Stimulated activated CD8-positive, alpha-beta memory T cell treated with anti-CD3 and anti-CD28 coated beads, Interleukin-2, amount 100 ng/mL, for 1 hour (primary cell): ENCODE measurements around the gene SS18L1.

Source experiments
- DNase-seq, 2 donors: peaks; one replicate each; pipeline ENCODE4 v3.0.0-alpha.2; 2020; ENCODE audit warnings: low read depth in 2 of 2

Gene SS18L1

DNA sequence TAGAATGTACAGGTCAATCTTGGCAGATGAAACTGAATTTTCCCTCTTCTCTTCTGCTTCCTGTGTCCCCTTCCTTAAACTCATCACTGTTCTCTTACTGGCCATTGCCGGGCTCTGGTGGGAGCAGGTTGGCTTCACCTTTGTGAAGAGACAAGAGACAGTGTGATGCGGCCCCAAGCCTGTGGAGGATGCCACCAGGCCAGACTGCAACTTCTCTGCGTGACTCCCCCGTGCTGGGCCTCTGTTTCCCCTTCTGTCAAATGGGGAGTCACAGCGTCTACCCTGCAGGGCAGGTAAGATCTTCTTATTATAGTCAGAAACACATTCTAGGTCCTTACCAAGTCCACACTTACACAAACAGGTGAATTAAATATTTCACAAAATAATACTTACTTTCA, 23.2 kb upstream of the SS18L1 start:
- DNase-seq = no peak

DNA sequence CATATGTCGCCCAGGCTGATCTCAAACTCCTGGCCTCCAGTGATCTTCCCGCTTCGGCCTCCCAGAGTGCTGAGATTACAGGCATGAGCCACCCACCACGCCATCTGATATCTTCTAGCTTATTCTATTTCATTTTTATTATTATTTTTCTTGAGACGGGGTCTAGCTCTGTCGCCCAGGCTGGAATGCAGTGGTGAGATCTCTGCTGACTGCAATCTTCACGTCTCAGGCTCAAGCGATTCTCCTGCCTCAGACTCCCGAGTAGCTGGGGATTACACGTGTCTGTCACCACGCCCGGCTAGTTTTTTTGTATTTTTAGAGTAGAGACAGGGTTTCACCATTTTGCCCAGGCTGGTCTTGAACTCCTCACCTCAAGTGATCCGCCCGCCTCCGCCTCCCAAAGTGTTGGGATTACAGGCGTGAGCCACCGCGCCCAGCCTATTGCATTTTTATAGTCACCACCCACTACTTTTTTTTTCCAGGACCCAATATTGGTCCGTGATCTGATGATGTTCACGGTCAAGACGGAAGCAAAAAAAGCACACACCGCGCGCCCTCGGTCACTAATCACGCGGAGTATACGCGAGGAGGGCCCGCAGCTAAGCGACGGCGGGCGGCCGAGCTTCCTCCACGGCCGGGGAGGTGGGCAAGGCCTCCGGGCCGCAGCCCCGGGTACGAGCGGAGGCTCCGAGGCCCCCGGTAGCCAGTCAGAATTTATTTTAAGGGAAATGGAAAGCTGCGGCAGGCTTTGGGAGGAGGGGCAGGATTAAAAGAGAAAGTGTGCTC, 22.4 kb upstream of the SS18L1 start:
- DNase-seq = no peak

DNA sequence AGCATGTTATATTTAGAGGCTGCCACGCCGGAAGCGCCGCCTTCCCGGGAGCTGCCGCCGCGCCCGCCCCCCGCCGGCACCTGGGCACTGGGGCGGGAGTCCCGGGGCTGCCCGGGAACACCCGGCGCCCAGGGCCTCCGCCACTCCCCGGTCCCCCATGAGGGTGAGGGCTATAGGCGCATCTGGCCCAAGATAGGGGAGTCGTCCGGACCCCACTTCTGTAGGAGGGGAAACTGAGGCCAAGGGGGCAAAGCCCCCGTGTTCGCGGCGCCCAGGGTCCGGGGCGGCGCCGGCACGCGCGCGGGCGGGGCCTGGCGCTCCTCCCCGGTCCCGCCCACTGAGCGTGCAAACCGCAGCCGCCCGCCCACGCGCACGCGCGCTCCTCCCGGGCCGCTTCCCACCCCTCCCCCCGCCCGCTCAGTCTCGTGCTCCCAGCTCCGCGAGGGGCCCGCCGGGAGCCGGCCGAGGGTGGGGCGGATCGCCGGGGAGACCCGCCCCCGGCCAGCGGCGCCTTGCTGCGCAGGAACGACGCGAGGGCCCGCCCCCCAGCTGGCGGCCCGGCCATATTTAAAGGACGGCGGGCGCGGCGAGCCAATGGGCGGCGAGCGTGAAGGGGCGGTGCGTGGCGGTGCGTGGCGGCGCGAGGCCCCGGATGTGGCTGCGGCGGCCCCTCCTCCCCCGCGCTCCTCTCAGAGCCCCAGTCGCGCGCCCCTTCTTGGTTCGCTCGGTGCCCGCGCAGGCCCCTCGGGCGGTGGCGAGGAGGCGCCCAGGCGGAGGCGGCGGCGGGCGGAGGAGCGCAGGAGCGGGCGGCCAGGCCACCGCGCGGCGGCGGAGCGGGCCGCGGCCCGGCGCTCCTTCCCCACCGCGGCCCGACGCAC, 21.6 kb upstream of the SS18L1 start, which contains the start of gene LSM14B:
LSM14B (plus strand) TSS at position 700 of the 878 bp plus-strand sequence. CDS start 192 bp downstream, outside the sequence.
- DNase-seq = peak; percentile 94 to 95

DNA sequence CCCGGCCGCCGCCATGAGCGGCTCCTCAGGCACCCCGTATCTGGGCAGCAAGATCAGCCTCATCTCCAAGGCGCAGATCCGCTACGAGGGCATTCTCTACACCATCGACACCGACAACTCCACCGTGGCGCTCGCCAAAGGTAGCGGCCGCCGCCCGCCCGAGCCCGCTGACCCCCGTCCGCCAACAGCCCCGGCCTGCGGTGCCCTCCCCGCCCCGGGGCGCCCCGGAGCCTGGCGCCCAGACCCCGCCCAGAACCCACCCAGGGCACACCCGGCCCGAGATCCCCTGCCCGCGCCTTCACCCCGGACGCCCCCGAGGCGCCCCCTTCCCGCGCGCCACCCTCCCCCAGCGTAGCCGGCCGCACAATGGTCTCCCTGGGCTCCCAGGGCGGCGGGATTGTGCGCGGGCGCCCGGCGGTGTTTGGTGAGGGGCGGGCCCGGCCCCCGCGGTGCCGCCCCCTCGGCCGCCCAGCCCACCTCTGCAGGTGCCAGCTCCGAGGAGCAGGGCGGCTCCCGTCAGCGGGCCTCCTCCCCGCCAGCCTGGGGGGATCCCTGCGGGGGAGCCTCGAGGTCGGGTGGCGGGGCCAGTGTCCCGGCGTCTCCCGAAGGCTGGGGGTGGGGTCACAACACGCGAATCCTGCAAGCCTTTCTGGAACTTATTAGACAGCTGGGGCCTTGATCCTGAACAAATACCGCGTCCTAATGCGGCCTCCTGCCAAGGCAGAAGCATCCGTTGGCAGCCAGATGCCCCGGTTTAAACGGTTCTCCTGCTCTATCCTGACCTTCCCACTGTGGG, 20.7 kb upstream of the SS18L1 start:
- DNase-seq = peak in 1 of 2 donors; percentile 24

DNA sequence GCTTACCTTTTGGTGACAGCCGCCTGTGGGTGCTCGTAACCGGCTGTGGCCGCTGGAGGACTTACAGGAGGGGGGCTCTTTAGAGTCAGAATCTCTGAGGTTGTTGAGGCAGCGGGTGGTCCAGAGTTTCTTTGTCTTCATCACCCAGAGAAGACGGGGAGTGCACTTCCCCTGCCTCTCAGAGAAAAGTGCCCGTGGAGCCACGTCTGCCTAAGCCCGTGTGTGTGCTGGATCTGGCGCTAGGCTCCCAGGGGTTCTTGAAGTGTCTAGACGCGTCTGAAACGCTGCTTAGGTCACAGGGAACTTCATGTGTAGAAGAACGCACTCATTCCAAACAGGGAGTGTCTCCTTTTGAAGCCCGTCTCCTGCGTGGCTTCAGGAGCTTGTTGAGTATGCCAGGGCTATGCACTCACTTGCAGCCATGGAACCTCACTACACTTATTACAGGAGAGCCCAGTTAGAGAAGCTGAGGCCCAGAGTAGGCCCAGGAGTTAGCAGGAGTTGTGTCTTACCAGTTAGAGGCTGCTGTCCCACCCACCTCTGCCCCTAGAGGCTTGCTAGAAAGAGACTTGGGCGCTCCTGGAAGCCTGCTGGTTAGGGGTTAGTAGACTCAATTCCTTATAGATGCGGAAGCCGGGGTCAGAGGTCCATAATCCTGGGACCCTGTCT, 20.0 kb upstream of the SS18L1 start:
- DNase-seq = no peak

DNA sequence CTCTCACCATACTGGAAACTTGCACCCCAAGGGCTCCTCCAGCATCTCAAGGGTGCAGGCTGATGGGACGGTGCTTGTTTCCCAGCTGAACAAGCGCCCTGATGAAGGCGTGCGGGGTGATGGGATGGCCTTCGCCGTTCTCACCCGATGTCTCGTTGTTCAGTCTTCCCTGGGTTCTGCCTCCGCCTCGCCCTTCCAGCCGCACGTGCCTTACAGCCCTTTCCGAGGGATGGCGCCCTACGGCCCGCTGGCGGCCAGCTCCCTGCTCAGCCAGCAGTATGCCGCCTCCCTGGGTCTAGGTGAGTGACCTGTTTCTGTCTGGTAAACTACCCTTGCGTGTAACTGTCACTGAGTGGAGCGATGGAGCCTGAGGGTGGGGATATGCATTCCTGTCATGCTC, 17.4 kb upstream of the SS18L1 start:
- no peak for DNase-seq

DNA sequence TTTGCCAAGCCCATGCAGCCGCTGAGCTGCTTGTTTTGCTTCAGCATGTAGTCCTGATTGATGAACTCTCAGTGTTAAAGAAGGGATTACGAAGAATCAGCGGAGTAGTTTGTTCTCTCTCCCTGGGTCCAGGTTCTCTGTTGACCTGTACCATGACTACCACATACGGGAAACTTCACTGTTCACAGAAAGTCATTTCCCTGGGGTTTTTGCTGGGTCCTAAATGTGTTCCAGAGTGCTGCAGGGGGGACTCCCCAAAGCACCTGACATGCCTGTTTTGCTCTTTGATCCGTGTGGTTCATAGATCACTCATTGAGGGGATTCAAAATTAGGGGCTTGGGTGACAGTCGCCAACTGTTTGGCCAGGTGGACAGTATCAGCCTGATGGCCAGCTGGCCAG, 15.8 kb upstream of the SS18L1 start:
- DNase-seq = no peak

DNA sequence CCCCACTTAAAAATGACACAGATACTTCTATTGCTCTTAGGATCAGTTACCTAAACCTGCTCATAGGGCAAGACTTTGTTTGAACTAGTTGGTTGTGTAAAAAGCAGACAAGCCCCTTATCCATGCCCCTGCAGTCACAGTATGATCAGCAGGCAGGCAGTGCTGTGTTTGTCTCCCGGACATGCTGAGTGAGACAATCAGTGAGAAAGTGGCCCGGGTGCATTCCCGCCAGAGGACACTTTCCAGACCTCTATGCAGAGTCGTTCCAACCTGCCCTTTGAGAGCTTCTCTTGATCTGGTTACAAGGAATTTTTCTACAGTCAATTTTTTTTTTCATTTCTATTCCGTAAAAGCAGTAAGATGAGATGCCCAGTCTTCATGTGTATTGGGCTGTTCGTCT, 15.1 kb upstream of the SS18L1 start:
- no peak for DNase-seq

DNA sequence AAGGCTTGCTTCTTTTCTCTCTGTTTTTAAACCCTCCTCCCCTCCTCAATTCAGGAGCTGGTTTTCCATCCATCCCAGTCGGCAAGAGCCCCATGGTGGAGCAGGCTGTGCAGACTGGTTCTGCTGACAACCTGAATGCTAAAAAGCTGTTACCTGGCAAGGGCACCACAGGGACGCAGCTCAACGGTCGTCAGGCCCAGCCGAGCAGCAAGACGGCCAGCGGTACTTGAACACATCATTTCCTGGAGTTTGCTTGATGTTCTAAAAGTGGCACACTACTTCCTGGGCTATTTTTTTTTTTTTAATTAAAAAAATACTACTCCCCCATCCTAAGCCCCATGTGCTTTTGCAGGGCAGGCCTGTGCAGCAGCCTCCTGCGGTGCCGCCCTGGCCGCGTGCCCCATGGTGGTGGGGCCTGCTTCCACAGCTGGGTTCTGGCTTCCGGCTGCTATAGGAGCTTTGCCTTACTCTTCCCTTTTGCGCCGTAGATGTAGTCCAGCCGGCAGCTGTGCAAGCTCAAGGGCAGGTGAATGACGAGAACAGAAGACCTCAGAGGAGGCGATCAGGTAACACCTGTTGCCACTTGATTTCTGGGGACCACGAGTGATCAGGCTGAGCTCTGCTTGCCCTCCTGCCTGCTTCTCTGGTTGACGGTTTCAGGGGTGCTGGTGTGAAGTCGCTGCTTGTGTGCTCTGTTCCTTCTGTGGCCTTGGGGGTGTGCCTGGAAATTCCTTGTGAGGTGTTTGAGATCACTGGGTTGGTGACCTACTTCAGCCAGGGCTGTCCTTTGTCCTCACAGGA, 13.6 kb upstream of the SS18L1 start:
- no peak for DNase-seq

DNA sequence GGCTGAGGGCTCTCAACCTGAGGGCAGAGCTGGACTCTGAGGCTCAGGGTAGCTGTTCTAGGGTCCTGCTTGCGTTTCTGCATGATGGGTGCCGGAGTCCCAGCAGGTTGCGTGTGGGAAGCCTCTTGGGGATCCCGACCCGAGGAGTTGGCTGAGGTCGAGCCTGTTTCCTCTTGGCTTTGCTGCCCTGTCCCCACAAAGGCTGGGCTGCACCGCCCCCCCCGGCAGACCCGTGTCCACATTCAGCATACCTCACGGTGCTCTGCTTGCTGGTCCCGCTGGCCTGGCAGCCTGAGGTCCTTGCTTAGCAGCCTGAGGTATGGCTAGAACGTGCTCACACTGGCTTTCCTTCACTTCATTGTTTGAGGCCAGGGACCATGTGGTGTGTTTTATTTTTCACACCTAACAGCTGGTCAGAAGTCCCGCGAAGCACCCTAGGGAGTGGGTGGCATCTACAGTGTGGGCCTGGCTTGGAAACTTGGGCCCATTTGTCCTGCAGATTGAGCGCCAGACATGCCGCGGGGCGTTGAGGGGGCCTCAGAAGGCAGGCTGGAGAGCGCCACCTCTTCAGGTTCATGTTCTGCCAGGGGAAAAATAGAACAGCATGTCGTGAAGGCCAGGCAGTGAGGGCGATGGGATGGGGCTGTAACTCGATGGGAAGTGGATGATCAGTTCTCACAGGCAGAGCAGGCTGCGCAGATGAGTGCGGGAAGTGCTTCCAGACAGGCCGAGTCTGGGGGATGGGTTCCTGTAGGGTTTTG, 11.8 kb upstream of the SS18L1 start:
- DNase-seq = no peak

DNA sequence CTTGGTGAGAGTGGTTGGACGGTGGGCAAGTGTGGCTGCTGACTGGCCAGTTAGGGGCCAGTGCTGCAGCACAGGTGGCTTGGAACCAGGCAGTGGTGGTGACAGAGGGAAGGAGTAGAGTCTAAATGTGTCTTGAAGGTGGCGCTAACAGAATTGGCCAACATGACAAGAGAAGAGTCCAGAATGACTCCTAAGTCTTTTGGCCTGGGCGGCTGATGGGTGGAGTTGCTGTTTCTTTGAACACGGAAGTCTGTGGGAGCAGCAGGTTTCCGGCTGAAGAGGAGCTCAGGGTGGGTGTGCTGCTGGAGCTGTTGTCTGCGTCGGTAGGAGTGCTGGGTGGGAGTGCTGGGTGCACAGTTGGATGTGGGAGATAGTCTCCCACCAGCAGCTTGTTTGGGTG, 11.1 kb upstream of the SS18L1 start:
- DNase-seq = no peak

DNA sequence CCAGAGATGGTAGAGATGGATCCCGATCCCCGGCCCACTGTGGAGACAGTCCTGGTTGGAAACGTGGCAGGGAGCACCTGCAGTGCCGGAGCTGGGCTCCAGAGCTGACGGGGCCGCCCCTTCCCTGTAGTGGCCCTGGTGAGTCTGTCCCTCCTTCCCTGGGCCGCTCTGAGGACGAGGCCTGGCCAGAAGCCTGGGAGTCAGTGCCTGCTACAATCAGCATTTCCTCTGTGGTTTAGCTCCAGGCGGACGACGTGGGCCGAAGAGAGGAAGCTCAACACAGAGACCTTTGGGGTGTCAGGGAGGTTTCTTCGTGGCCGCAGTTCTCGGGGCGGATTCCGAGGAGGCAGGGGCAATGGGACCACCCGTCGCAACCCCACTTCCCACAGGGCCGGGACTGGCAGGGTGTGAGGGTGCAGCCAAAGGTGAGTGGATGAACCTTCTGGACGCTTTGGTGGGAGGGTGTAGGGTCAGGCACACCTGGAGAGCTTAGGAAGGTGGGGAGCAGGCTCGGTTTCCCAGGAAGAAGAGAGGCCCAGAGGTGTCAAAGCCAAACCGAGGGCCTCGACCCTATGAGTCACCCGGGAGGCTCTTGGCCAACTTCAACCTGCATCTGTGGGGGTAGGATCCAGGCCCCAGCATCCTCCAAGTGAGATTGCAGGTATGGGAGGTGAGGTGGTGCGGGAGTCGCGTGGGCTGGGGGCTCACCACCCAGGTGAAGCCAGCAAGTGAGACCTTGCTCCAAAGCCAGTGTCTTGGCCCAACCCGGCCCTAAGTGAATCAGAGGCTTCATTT, 10.3 kb upstream of the SS18L1 start:
- no peak for DNase-seq

DNA sequence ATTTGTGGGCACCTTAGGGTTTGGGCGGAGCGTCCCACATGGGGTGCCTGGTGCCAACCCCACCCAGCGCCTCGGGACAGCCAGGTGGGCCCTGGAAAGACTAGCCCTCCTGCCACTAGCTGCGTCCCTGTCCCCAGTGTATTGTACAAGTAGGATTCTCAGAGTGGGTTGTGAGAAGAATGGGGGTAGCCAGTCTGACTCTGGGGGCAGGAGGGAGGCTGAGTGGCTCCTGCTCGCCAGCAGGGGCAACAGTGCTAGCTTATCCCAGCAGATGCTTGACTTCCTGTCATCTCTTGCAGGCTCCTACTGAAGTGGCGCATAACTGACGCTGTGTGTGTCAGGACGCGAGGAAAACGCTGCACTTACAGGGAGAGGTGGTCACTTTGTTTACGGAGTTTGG, 9.7 kb upstream of the SS18L1 start:
- DNase-seq = no peak

DNA sequence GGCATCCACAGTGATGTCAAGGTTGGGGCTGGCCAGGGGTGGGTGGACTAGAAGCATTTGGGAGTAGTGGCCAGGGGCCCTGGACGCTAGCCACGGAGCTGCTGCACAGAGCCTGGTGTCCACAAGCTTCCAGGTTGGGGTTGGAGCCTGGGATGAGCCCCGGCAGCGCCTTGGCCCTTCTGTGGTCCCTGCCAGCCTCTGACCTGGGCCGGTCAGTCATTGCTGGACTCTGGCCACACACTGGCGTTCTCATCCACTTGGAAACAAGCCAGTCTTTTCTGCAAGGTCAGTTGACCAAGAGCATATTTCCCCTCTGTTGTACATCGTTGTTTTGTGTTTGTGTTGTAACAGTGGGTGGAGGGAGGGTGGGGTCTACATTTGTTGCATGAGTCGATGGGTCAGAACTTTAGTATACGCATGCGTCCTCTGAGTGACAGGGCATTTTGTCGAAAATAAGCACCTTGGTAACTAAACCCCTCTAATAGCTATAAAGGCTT, 8.8 kb upstream of the SS18L1 start:
- DNase-seq = no peak

DNA sequence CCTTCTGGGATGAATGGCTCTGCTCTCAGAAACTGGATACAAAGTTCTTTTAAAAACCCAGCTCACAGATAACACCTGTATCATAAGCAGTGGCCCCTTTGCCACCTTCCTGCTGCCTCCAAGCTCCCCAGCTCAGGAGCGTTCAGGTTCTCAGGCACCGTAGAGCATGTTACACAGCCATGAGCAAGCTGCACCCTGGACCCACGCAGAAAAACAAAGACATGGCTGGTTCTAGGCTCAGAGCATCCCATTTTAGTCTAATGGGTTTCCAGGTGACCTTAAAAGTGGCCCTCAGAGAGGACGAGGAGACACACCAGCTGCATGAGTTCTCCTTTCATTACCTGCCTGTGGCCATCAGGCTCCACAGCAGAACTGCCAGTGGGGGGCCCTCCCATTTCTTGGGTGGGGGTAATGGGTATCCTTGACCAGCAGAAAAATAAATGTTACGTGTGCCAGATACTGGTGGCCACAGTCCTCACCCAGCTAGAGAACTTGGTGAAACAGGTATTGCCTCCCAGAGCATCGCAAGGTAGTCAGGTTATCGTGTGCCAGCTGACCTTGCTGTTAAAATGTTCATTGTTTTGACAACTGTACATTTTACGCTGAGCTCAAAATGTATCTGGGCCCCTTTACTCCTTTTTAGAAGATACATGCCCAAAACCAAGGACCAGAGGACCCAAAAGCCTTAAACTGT, 7.8 kb upstream of the SS18L1 start:
- DNase-seq = no peak

DNA sequence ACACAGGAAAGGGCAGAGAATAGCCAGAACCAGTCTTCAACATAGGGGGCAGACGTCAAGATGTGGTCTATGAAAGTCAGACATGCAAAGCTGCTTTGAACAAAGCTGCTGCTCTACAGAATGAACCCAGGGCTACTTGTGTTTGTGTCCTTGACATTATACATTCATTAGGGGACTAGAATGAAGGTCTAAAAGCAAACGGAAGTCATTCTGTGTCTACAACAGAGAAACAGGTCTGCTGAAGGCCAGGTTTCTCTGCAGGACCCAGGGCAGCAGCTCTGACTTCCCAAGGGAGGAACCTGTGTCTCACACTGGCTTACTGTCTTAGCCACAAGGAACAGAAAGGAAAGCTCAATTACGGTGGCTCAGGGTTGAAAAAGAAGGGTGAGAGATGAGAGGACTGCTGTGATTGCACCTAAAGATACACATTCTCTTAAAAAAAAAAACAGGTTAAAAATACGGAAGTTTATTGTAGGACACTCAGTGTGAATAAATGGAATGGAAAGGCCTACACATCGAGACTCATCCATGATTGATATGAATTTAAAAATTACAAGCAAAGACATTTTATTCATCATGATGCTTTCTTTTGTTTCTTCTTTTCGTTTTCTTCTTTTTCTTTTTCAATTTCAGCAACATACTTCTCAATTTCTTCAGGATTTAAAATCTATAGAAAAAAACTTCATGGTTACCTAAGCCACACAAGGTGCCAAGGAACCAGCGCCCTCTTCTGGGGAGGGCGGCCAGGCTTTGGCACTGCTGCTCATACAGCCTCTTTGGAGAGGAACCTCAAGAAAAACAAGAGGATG, 7.1 kb upstream of the SS18L1 start:
- DNase-seq = peak; percentile 44 to 61

DNA sequence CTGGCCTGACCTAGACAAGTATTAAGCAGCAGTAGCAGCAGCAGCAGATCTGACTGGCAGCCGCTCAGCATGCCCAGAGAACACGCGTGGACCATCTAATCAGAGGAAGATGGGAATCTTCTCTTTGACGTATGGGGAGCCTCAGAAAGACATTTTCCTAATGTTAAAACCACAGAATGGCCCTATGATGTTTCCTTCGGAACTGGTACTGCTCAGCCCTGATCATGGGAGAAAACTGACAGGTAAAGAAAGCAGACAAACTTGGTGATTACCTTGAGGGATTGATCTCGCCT, 6.5 kb upstream of the SS18L1 start:
- no peak for DNase-seq
